ENCODE results near the gene PALM2AKAP2.

PALM2AKAP2 gene

DNA sequence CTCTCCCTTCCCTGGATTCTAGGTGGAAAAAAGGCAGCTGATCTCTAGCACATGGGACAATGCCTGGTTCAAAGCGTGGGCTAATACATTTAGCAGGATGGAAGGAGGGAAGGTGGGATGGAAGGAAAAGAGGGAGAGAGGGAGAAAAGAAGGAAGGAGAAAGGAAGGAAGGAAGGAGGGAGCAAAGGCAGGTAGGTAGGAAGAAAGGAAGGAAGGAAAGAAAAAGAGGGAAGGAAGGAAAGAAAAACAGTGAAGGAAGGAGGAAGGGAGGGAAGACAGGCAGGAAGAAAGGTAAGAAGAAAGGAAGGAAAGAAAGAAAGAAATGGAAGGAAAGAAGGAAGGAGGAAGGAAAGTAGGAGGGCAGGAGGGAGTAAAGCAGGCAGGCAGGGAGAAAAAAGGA is 12.2 kb upstream of the PALM2AKAP2 start:
- Histone ChIP-seq H3K9me3 (ENCODE audit: insufficient read depth, low read length, severe bottlenecking) (no peaks in the 10 kb centered on the region), H3K27ac (ENCODE audit: low read length) (no peak overlapping the region), H2AFZ (ENCODE audit: low read depth, low read length) (no peak overlapping the region), H4K20me1 (ENCODE audit: insufficient read depth, low read length) (no peaks in the 10 kb centered on the region), H3K4me2 (ENCODE audit: insufficient read depth, low read length) (no peak overlapping the region), H3K9ac (ENCODE audit: low read depth, low read length) (no peak overlapping the region), H3K27me3 (ENCODE audit: insufficient read depth, low read length, poor library complexity) (peaks cover 5% of the 10 kb centered on the region), H3K4me3 (ENCODE audit: low read depth in 1 of 2, low read length in 2 of 2) (no peak overlapping the region), H3K79me2 (ENCODE audit: insufficient read depth, low read length) (no peaks in the 10 kb centered on the region), H3K4me1 (ENCODE audit: insufficient read depth, low read length) (no peaks in the 10 kb centered on the region), H3K36me3 (ENCODE audit: insufficient read depth, low read length) (no peaks in the 10 kb centered on the region)
- no peak for TF ChIP-seq EZH2 (IDR thresholded peaks at IDR 0.05; ENCODE audit: borderline replicate concordance, low read depth, low read length, severe bottlenecking)
- TF ChIP-seq, protein P1, sequence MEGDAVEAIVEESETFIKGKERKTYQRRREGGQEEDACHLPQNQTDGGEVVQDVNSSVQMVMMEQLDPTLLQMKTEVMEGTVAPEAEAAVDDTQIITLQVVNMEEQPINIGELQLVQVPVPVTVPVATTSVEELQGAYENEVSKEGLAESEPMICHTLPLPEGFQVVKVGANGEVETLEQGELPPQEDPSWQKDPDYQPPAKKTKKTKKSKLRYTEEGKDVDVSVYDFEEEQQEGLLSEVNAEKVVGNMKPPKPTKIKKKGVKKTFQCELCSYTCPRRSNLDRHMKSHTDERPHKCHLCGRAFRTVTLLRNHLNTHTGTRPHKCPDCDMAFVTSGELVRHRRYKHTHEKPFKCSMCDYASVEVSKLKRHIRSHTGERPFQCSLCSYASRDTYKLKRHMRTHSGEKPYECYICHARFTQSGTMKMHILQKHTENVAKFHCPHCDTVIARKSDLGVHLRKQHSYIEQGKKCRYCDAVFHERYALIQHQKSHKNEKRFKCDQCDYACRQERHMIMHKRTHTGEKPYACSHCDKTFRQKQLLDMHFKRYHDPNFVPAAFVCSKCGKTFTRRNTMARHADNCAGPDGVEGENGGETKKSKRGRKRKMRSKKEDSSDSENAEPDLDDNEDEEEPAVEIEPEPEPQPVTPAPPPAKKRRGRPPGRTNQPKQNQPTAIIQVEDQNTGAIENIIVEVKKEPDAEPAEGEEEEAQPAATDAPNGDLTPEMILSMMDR (IDR thresholded peaks at IDR 0.05; ENCODE audit: borderline replicate concordance, extremely low read depth, low read length, poor library complexity, severe bottlenecking), result no peak
- ATAC-seq (ENCODE audit: insufficient read depth, low read depth) (no peak), DNase-seq (no peak)

DNA sequence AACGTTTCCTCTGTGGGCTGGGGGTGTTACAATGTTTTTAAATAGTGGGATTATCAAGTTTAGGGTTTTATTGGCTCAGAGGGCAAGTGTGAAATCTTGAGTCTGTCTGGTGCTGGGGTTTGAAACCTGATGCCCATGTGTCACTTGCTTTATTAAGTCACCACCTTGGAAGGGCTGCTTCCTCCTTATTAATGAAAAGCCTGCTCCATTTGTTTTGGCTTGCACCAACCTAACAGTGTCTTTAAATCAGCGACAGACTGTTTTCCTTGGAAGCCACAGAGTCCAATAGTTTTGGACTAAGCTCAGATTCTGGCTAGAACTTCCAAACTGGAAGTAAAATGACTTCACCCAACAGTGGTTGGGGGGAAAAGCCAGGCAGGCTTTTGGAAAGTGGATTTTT is 10.7 kb upstream of the PALM2AKAP2 start:
- ATAC-seq (ENCODE audit: insufficient read depth, low read depth) (no peak), DNase-seq (no peak)
- Histone ChIP-seq H3K9me3 (ENCODE audit: insufficient read depth, low read length, severe bottlenecking) (no peaks in the 10 kb centered on the region), H4K20me1 (ENCODE audit: insufficient read depth, low read length) (no peaks in the 10 kb centered on the region), H2AFZ (ENCODE audit: low read depth, low read length) (no peak overlapping the region), H3K4me1 (ENCODE audit: insufficient read depth, low read length) (no peaks in the 10 kb centered on the region), H3K4me2 (ENCODE audit: insufficient read depth, low read length) (no peak overlapping the region), H3K4me3 (ENCODE audit: low read depth in 1 of 2, low read length in 2 of 2) (no peak overlapping the region), H3K9ac (ENCODE audit: low read depth, low read length) (no peak overlapping the region), H3K36me3 (ENCODE audit: insufficient read depth, low read length) (no peaks in the 10 kb centered on the region), H3K27ac (ENCODE audit: low read length) (no peak overlapping the region), H3K79me2 (ENCODE audit: insufficient read depth, low read length) (no peaks in the 10 kb centered on the region), H3K27me3 (ENCODE audit: insufficient read depth, low read length, poor library complexity) (peaks cover 5% of the 10 kb centered on the region)
- no peak for TF ChIP-seq EZH2 (IDR thresholded peaks at IDR 0.05; ENCODE audit: borderline replicate concordance, low read depth, low read length, severe bottlenecking)
- TF ChIP-seq, protein P1 (IDR thresholded peaks at IDR 0.05; ENCODE audit: borderline replicate concordance, extremely low read depth, low read length, poor library complexity, severe bottlenecking), result no peak

DNA sequence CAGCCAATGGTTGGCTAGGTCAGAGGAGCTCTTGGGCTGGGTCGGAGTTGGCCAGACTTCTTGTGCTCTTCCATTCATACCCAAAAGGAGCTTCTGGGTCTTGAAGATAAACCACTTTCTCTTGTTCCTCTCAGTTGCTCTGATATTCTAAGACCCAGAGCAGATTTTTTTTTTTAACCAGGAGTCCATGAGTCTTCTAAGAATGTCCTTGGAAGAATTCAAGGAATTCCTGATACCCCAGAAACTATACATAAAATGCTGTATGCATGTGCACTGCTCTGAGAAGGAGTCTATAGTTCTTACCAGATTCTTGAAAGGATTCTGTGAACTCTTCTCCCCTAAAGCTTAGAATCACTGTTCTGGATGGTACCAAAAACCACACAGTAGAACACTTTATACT is 9.9 kb upstream of the PALM2AKAP2 start:
- Histone ChIP-seq H3K79me2 (ENCODE audit: insufficient read depth, low read length) (no peaks in the 10 kb centered on the region), H3K4me3 (ENCODE audit: low read depth in 1 of 2, low read length in 2 of 2) (no peak overlapping the region), H4K20me1 (ENCODE audit: insufficient read depth, low read length) (no peaks in the 10 kb centered on the region), H3K4me1 (ENCODE audit: insufficient read depth, low read length) (no peaks in the 10 kb centered on the region), H3K9ac (ENCODE audit: low read depth, low read length) (no peak overlapping the region), H3K27me3 (ENCODE audit: insufficient read depth, low read length, poor library complexity) (peaks cover 5% of the 10 kb centered on the region), H3K4me2 (ENCODE audit: insufficient read depth, low read length) (no peak overlapping the region), H2AFZ (ENCODE audit: low read depth, low read length) (no peak overlapping the region), H3K36me3 (ENCODE audit: insufficient read depth, low read length) (no peaks in the 10 kb centered on the region), H3K9me3 (ENCODE audit: insufficient read depth, low read length, severe bottlenecking) (no peaks in the 10 kb centered on the region), H3K27ac (ENCODE audit: low read length) (no peak overlapping the region)
- TF ChIP-seq, protein P1 (IDR thresholded peaks at IDR 0.05; ENCODE audit: borderline replicate concordance, extremely low read depth, low read length, poor library complexity, severe bottlenecking), result no peak
- no peak for TF ChIP-seq EZH2 (IDR thresholded peaks at IDR 0.05; ENCODE audit: borderline replicate concordance, low read depth, low read length, severe bottlenecking)
- DNase-seq (no peak), ATAC-seq (ENCODE audit: insufficient read depth, low read depth) (no peak)

DNA sequence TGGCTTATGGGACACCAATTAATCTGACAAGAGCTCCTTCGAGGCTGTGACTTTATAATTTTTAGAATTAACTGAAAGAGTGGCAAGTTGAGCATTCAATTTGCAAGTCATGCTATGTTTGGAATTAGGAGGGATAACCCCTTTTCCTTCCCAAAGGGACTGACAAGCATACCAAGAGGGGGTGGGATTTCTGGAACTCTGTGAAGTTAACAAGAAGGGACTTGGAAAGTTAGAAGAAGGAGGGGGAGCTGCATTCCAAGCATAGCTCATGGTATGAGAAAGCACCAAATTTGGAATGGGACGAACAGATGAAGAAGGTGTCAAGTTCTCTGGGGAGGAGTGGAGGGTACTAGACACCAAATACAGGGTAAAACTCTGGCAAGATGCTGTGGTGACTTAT is 8.9 kb upstream of the PALM2AKAP2 start:
- no peaks in the 10 kb centered on the region for H3K4me1 ChIP-seq (ENCODE audit: insufficient read depth, low read length)
- H3K4me2 ChIP-seq (ENCODE audit: insufficient read depth, low read length), result no peak overlapping the region
- DNase-seq, result no peak
- H3K4me3 ChIP-seq (ENCODE audit: low read depth in 1 of 2, low read length in 2 of 2), result no peak overlapping the region
- no peak for TF ChIP-seq EZH2 (IDR thresholded peaks at IDR 0.05; ENCODE audit: borderline replicate concordance, low read depth, low read length, severe bottlenecking)
- TF ChIP-seq, protein P1 (IDR thresholded peaks at IDR 0.05; ENCODE audit: borderline replicate concordance, extremely low read depth, low read length, poor library complexity, severe bottlenecking), result no peak
- H3K79me2 ChIP-seq (ENCODE audit: insufficient read depth, low read length), result no peaks in the 10 kb centered on the region
- H3K36me3 ChIP-seq (ENCODE audit: insufficient read depth, low read length), result no peaks in the 10 kb centered on the region
- peaks cover 5% of the 10 kb centered on the region for H3K27me3 ChIP-seq (ENCODE audit: insufficient read depth, low read length, poor library complexity)
- no peaks in the 10 kb centered on the region for H3K9me3 ChIP-seq (ENCODE audit: insufficient read depth, low read length, severe bottlenecking)
- H3K9ac ChIP-seq (ENCODE audit: low read depth, low read length), result no peak overlapping the region
- H2AFZ ChIP-seq (ENCODE audit: low read depth, low read length), result no peak overlapping the region
- no peaks in the 10 kb centered on the region for H4K20me1 ChIP-seq (ENCODE audit: insufficient read depth, low read length)
- ATAC-seq (ENCODE audit: insufficient read depth, low read depth), result no peak
- H3K27ac ChIP-seq (ENCODE audit: low read length), result no peak overlapping the region
